ENCODE data around the gene IGFBP2. TPM values are rescaled to one million over a fixed set of nuclear protein-coding genes. Genes with fewer than 3 reads are reported as not detected.

The IGFBP2 gene
- total and polyA plus RNA-seq, 2 of the 8 experiments (the other 6 are each of a cell fraction or from before 2014, with no cell fraction given) = 326 to 782 TPM

GRCh38 chr2:216644842-216645635 is 11.8 kb downstream of the IGFBP2 start (continued):
- TF ChIP-seq ATF3 (IDR thresholded peaks at IDR 0.05; ENCODE audit: insufficient read depth, low read depth, low read length) (no peak), SRF (IDR thresholded peaks at IDR 0.05; ENCODE audit: low read depth, low read length) (no peak)

Measured in H1 (cell line).